Activated T-helper 1 cell treated with Interleukin-2 at 50 U/mL for 16 hours (primary cell): ENCODE measurements around the gene MYO18B.

Source experiments
- DNase-seq: peaks from one replicate; pipeline ENCODE4 v3.0.0-alpha.2; 2020; ENCODE audit warnings: low read depth

The MYO18B gene

DNA sequence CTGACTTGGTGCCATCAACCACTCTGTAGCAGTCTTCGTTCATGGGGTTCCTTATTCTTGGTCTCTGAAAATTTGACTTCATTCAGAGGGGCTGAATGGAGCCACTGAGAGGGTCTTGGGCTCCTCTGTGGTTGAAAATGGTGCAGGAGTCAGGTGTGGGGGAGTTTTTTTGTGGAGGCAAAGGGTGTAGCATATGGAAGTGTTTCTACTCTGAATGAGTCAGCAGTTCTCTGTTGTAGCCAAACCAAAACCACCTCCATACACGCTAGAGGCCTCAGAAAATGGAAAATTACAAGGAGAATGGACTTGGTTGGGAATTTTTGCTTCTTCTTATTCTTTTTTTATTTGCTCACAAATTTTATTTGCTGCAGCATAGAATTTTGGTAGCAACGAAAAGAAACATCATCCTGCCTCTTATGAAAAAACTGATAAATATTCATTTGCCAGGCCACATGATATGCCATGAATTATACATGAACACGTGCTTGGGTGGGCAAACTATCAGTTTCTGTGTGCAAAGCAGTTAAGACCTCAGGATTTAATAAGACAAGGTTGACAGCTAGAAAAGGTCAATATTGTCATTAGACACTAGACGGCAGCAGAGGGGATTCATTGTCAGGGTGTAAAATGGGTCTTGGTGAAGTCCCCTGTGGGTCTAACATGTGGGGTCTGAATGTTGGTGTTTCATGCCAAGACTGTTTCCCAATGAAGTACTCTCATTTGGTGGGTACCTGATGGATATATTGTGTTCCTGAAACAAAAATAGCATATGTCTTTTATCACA lies 111.7 kb downstream of the MYO18B start:
- DNase-seq = no peak

GRCh38 chr22:25869771-25870170 lies 127.8 kb downstream of the MYO18B start:
- no peak for DNase-seq

DNA sequence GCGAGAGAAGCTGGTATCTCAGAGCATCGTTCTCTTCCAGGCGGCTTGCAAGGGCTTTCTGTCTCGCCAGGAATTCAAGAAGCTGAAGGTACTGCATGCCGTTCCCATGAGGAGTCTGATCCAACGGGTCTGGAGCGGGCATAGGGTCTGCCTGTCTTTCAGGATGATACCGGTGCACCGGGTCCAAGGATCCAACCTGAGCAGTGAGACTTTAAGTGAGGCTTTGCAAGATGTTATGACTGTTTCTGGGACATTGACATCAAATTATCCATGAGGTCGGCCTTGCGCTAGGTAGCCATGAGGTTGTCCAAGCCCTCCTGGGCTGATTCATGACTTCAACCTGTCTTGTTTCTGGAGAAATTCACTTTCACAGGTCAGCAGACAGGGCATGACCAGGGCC lies 132.3 kb downstream of the MYO18B start:
- no peak for DNase-seq

DNA sequence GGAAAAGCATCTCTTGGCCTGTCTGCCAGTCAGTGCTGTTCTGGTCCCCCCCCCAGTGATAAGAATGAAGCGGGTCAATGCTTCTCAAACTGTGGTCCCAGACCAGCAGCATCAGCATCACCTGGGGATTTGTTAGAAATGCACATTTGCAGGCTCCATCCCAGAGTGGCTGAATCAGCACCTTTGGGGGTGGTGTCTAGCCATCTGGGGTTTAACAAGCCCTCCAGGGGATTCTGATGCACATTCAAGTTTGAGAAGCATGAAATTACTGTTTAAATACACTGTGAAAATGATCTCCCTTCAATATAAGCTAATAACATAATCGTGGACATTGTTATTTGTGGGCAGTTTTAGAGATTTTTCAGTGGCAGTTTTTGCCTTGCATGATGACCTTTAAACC lies 133.5 kb downstream of the MYO18B start:
- no peak for DNase-seq

GRCh38 chr22:25876871-25877270 lies 134.9 kb downstream of the MYO18B start:
- no peak for DNase-seq

DNA sequence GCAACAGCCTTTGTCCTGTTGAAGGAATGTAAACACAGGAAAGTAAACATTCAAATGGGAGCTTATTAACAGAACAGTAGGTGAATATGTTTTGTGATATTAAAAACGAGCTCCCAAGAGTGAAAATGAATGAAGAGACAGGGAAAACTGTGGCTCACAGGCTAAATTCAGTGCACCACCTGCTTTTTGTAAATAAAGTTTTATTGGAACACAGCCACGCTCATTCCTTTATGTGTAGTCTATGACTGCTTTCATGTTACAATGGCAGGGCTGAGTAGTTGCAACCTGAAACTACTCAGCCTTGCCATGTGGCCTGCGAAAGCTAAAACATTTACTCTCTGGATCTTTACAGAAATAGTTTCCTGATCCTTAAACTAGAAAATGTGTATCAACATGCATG lies 136.9 kb downstream of the MYO18B start:
- no peak for DNase-seq

DNA sequence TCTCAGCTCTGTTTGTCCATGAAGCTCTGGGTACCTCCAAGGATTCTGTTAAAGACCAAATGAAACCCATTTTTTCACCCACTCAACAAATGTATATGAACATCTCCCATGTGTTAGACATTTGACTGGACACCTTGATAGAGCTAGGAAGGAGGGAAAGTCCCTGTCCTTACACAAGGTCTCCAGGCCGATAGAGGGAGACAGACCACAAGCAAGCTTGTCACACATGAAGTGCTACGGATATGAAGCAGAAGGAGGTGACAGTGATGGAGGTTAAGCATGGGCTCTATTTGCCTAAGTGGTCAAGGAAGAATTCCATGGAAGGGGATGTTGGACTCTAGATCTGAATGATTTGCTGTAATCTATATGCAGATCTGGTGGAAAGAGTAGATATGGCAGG lies 138.5 kb downstream of the MYO18B start:
- DNase-seq = no peak

DNA sequence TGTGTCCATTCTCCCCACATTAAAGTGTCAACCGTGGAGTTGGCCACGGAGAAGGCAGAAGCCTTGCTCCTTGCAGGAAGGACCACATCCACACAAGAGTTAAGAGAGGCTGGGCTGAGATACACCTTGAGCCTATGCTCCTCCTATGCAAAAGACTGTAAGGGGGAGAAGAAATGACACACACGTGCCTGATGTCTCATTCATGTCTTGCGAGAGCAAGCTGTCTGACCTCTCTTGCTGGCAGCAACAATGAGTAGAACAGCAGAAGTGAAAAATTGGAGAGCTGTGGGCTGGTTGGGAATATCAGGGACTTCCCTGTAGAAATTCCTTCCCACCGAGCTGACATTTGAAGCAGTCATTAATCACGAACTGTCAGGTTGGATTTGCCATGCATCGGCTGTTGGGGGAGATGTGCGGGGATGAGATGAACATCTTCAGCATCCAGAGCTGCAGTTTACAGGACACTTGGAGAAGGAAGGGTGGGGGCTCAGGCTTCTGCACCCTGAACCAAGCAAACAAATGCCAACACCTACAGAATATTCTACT lies 139.3 kb downstream of the MYO18B start:
- DNase-seq = no peak

DNA sequence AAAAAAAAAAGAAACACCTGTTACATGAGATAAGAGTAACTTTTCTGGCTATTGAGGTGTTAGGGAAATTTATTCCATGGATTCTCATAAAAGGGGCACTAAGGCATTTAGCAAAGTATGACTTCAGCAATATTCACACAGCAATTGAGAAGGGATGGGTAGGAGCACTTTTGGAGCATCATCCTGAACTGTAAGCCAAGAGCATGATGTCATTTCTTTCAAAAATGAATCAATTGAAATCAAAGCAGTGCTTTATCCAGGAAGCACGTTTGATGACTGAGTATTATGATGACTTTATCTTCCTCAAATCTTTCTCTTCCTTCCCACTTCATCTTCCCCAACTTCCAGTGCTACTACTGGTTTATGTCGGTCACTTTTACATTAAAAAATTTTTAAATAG lies 140.4 kb downstream of the MYO18B start:
- no peak for DNase-seq

DNA sequence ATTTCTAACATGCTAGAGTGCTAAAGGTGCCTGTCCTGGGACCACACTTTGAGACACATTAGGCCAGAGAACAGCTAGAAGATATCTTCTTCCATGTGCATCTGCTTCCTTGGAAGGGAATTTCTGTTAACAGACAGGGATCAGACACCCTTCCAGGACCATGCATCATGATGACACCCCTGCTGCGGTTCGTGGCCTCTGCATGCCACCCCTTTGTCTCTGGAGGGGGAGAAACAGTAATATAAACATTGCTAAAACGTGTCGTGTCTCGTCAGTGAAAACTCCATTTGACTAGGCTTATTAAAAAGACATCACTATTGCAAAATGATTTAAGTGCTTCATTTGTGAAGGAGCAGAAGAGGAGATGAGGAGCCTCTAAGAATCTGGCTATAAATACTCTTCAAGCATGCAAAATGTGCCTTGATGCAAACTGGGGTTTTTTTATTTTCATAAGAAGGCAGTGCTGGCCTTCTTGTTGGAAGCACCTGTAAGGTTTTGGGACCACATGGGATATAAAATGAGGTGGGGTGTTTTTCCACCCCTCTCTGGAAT lies 141.6 kb downstream of the MYO18B start:
- DNase-seq = no peak

DNA sequence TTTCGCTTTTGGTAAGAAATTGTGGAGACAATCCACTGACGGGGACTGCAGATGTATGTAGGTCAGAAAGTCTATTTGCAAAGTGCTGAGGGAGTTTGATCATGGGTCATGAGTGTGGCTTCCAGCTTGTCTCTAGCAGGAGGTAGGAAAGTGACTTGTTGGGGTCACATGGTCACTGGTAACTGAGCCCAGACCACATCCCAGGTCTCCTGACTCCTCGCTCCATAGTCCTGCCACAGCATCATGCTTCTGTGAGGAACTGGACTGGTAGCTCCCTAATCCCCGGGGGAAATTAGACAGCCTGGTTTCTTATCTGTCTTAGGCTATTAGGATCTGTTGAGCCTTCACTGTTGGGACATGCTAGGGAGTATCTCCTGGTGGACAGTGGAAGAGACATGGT lies 142.1 kb downstream of the MYO18B start:
- DNase-seq = no peak

DNA sequence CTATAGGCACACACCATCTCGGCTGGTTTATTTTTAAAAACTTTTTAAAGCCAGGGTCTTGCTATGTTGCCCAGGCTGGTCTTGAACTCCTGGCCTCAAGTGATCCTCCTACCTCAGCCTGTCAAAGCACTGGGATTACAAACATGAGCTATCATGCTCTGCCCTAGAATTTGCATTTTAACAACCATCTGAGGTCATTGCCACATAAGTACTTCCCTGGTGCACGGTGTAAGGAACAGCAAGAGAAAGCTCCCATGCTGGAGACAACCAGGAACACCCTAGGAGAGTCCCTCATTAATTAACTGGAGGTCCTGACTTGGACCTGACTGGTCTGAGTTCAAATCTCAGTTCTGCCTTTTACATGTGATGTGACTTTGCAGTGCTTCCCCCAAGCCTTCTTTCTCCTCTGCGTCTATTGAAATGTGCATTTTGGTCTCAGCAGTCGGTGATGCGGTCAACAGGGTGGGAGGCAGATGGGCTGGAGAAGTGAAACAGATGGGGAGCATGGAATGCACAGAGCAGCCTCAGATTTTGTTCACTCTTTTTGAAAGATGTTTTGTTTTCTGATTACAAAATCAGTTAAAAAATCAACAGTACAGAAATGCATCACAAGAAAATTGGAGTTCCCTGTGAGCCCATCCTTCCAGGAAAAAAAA lies 146.5 kb downstream of the MYO18B start:
- DNase-seq = no peak

DNA sequence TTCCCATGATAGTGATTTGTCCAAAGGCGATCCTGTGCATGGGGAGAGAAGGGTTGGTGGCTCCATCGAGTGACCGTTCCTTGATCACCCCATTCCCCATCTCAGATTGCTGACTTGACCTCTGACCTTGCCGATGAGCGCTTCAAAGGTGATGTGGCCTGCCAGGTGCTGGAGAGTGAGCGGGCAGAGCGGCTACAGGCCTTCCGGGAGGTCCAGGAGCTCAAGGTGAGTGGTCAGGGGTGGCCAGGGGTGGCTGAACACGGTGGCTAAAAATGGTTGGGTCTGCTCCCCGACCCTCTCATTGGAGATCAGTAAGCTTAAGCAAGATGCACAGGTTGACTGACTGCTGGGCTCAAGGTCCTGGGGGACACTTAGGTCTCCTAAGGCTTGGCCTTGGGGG lies 148.7 kb downstream of the MYO18B start:
- no peak for DNase-seq

DNA sequence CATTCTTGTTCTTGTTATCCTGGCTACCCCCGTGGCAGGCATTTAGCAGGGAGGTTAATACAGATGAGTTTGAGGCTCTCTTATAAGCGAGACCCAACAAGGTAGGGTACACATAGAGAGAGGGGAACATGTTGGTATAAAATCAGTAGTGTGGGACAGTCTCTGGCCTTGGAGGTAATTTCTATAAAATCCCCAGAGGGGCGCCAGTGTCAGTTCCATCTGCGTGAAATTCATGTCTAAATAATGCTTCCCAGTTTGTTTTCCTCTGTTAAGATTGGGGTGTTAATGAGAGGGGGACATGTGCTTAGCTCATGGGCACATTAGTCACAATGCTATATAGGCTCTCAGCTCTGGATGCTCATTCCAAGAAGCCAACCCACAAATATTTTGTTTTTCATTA lies 150.7 kb downstream of the MYO18B start:
- DNase-seq = no peak

DNA sequence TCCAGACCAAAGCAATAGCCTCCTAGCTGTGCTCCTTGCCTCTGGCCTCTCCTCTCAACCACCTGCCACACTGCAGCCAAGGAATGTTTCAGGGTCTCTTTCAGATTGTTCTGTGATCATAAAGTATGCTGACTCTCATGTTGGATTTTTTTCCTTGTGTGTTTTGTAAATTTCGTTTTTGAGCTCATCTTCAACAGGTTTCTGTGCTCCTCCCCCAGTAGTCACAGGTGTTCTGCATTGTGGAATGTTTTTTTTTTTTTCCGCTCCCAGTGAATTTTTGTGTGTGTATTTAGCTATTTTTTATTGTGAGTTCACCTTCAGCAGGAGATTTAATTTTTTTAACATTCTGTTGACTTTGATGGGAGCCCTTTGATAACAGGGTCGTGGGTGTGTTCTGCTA lies 153.7 kb downstream of the MYO18B start:
- DNase-seq = no peak

- DNase-seq = no peak
These were observed 154.1 kb downstream of the MYO18B start for GRCh38 chr22:25896098-25896497.

DNA sequence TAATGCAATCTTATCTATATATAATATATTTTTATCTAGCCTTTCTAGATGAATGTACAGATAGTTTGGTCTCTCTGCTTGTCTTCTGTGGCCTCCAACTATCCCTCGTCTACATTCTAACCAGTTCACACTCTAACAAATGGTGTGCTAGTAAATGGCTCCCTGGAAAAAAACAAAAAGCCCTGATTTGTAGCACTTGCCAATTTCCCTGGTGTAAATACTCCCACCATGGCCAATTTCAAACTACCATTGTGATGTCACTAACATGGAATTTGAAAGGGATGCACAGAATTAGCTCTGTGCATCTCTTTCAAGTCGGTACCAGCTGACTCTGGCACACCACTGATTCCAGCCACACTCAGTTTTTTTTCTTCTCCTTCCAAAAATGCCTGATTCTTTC lies 154.6 kb downstream of the MYO18B start:
- no peak for DNase-seq

DNA sequence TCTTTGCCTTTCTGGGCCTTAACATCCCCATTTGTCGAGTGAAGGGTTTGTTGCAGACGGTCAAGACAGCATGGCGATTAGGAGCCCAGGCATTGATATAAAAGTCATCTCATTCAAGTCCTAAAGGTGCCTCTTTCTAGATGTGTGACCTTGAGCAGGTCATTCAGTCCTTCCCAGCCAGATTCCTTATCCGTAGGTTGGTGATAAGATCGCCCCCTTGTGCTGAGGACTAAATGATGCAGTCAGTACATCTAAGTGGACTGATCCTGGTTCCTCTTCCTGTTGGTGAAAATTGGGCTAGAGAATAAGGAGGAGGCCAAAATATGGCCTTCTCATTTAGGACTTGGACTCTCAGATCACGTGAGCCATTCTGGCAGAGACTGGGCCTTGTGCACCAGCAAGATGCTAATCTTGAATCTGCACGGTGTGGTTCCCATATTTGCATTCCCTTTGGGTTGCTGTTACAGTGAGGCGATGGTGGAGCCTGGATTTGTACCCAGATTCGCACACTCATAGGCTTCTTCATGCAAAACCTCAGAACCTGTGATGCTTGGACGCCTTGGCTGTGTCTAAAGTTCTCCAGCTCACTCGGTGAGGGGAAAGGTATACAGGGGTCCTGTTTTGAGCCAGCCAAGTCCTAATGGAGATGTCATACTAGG lies 156.8 kb downstream of the MYO18B start:
- DNase-seq = no peak

DNA sequence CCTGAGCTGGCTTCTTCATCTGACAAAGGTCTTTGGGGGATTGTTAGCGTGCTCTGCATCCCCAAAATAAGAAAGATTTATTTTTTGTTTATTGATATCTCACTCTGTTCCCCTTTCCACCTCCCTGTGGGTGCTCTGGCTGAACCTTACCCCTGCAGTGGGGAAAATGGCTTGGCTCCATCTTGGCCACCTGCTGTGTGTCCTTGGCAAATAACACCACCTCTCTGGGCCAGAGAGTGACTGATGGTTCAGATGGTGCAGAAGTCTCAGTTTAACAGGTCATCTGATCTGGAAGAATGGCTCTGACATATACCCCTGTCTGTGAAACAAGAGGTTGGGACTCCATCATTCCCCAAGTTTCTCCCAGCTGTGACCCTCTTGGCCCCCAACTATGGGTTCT lies 157.6 kb downstream of the MYO18B start:
- DNase-seq = no peak

- no peak for DNase-seq
These were observed 158.4 kb downstream of the MYO18B start for GRCh38 chr22:25900390-25900789.

GRCh38 chr22:25900880-25901279 lies 158.9 kb downstream of the MYO18B start:
- DNase-seq = no peak

DNA sequence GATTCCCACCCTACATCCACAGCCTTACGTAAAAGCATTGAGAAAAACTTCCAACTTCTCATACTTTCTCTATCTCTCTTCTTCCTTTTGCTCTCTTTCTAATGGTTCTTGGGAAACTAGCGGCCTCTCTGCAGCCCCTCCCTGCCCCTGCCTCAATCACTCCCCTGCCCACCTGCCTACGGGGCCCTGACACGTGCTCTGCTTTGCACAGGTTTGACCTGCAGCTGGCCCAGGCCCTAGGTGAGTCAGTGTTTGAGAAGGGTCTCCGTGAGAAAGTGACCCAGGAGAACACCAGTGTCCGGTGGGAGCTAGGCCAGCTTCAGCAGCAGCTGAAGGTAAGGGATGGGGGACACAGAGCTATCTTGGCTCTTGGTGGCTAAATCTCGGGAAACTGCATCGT lies 160.4 kb downstream of the MYO18B start:
- no peak for DNase-seq

GRCh38 chr22:25903294-25903693 lies 161.3 kb downstream of the MYO18B start:
- DNase-seq = no peak
